ENCODE measurements around the gene CLIP1. TPM values are rescaled to one million over a fixed set of nuclear protein-coding genes. Genes with fewer than 3 reads are reported as not detected.
"Not testable (repeated sequence)": the region's sequence is repeated elsewhere in the genome, so short reads cannot be mapped to it uniquely, and the experiment has no call there.

CLIP1 gene
- total RNA-seq, 6 experiments from 2014 or later, result 35.4 to 63.4 (median 43.1) TPM

GRCh38 chr12:122368361-122369073 is 54.0 kb downstream of the CLIP1 start:
- H3K9me3 ChIP-seq, result no peaks in the 10 kb centered on the region
- DNase-seq (no peak), ATAC-seq (peak; percentile 16 to 45 (median 32))
- H3K36me3 ChIP-seq, result peaks cover 0 to 23% (median 2%) of the 10 kb centered on the region in 4 donors
- H3K4me3 ChIP-seq, result no peak overlapping the region
- WGBS (ENCODE audit: insufficient coverage, low coverage, low lambda C conversion rate, missing lambda C conversion rate), result 76% methylated on average over 10 of the region's 10 CpGs
- intact Hi-C loops (cut with DNase I), result no loop called here
- no peaks in the 10 kb centered on the region for H3K27me3 ChIP-seq
- H3K27ac ChIP-seq, result peak overlapping the region in 2 of 3 donors; percentile 14 to 47
- no peaks in the 10 kb centered on the region for H3K4me1 ChIP-seq
- no peak for TF ChIP-seq POLR2A (IDR thresholded peaks at IDR 0.05)

- H3K9me3 ChIP-seq; H3K4me3 ChIP-seq; intact Hi-C loops (cut with DNase I); H3K4me1 ChIP-seq; H3K27me3 ChIP-seq; DNase-seq; ATAC-seq: not testable (repeated sequence)
- Histone ChIP-seq H3K36me3 (peaks cover 0 to 25% (median 5%) of the 10 kb centered on the region in 4 donors), H3K27ac (peak overlapping the region in 1 of 3 donors; percentile 47)
Measured at GRCh38 chr12:122367632-122368031, 54.8 kb downstream of the CLIP1 start.

GRCh38 chr12:122366685-122367475 is 55.6 kb downstream of the CLIP1 start:
- peak overlapping the region in 1 of 3 donors; percentile 47 for H3K27ac ChIP-seq
- intact Hi-C loops (cut with DNase I), result no loop called here
- peaks cover 0 to 18% (median 3%) of the 10 kb centered on the region in 4 donors for H3K36me3 ChIP-seq
- no peak overlapping the region for H3K4me3 ChIP-seq
- no peaks in the 10 kb centered on the region for H3K4me1 ChIP-seq
- ATAC-seq, result peak; percentile 61 to 80 (median 66)
- DNase-seq, result no peak
- no peaks in the 10 kb centered on the region for H3K27me3 ChIP-seq
- WGBS (ENCODE audit: insufficient coverage, low coverage, low lambda C conversion rate, missing lambda C conversion rate), result 28% methylated on average over 2 of the region's 3 CpGs
- no peaks in the 10 kb centered on the region for H3K9me3 ChIP-seq
- TF ChIP-seq POLR2A (IDR thresholded peaks at IDR 0.05) (no peak), CTCF (IDR thresholded peaks at IDR 0.05) (no peak)

GRCh38 chr12:122365226-122365625 is 57.2 kb downstream of the CLIP1 start:
- ATAC-seq; DNase-seq; H3K27me3 ChIP-seq; H3K9me3 ChIP-seq; H3K27ac ChIP-seq; H3K4me3 ChIP-seq; H3K4me1 ChIP-seq; intact Hi-C loops (cut with DNase I): not testable (repeated sequence)
- peaks cover 0 to 23% (median 8%) of the 10 kb centered on the region in 4 donors for H3K36me3 ChIP-seq
- 39% methylated on average over 5 of the region's 5 CpGs for WGBS (ENCODE audit: insufficient coverage, low coverage, low lambda C conversion rate, missing lambda C conversion rate)

GRCh38 chr12:122363782-122364181 is 58.7 kb downstream of the CLIP1 start:
- DNase-seq (peak in 1 of 3 donors; percentile 38), ATAC-seq (peak in 2 of 4 donors; percentile 16 to 42)
- TF ChIP-seq CTCF (IDR thresholded peaks at IDR 0.05), result no peak
- no peak for TF ChIP-seq POLR2A (IDR thresholded peaks at IDR 0.05)
- no peaks in the 10 kb centered on the region for H3K9me3 ChIP-seq
- peaks cover 0 to 37% (median 14%) of the 10 kb centered on the region in 4 donors for H3K36me3 ChIP-seq
- no peak overlapping the region for H3K4me3 ChIP-seq
- no peak overlapping the region for H3K27ac ChIP-seq
- no peaks in the 10 kb centered on the region for H3K4me1 ChIP-seq
- WGBS (ENCODE audit: insufficient coverage, low coverage, low lambda C conversion rate, missing lambda C conversion rate), result 85% methylated on average over 9 of the region's 9 CpGs
- no peaks in the 10 kb centered on the region for H3K27me3 ChIP-seq
- intact Hi-C loops (cut with DNase I), result no loop called here

- H3K27ac ChIP-seq, result no peak overlapping the region
- intact Hi-C loops (cut with DNase I), result no loop called here
- no peaks in the 10 kb centered on the region for H3K9me3 ChIP-seq
- DNase-seq (no peak), ATAC-seq (no peak)
- H3K27me3 ChIP-seq, result no peaks in the 10 kb centered on the region
- H3K4me1 ChIP-seq, result no peaks in the 10 kb centered on the region
- H3K4me3 ChIP-seq, result no peak overlapping the region
- peaks cover 0 to 37% (median 14%) of the 10 kb centered on the region in 4 donors for H3K36me3 ChIP-seq
- TF ChIP-seq CTCF (IDR thresholded peaks at IDR 0.05), result no peak
- no peak for TF ChIP-seq POLR2A (IDR thresholded peaks at IDR 0.05)
- 86% methylated on average over 1 of the region's 1 CpG for WGBS (ENCODE audit: insufficient coverage, low coverage, low lambda C conversion rate, missing lambda C conversion rate)
Measured at GRCh38 chr12:122362755-122363154, 59.7 kb downstream of the CLIP1 start.

- H3K27me3 ChIP-seq; ATAC-seq; H3K4me3 ChIP-seq; H3K9me3 ChIP-seq; intact Hi-C loops (cut with DNase I); H3K27ac ChIP-seq; DNase-seq; H3K4me1 ChIP-seq: not testable (repeated sequence)
- peaks cover 0 to 63% (median 23%) of the 10 kb centered on the region in 4 donors for H3K36me3 ChIP-seq
- 86% methylated on average over 1 of the region's 2 CpGs for WGBS (ENCODE audit: insufficient coverage, low coverage, low lambda C conversion rate, missing lambda C conversion rate)
Measured at GRCh38 chr12:122358403-122358802, 64.1 kb downstream of the CLIP1 start.

- H3K4me3 ChIP-seq; H3K27ac ChIP-seq; ATAC-seq; intact Hi-C loops (cut with DNase I); DNase-seq; H3K27me3 ChIP-seq; H3K4me1 ChIP-seq; H3K9me3 ChIP-seq: not testable (repeated sequence)
- peaks cover 0 to 64% (median 24%) of the 10 kb centered on the region in 4 donors for H3K36me3 ChIP-seq
- no CpG with 5 or more reads among the region's 32 CpGs for WGBS (ENCODE audit: insufficient coverage, low coverage, low lambda C conversion rate, missing lambda C conversion rate)
Measured at GRCh38 chr12:122357536-122357935, 64.9 kb downstream of the CLIP1 start.
